NCI-H748 (cell line): ENCODE measurements around the gene MT1X.
A peak's percentile ranks its signal among the peaks of the same experiment; 100 is the strongest.

ENCODE experiments used
- DNase-seq: peaks from one replicate; lab custom pipeline; 2025; ENCODE audit not compliant: unreplicated experiment; lab: John Stamatoyannopoulos, UW

Gene MT1X

DNA sequence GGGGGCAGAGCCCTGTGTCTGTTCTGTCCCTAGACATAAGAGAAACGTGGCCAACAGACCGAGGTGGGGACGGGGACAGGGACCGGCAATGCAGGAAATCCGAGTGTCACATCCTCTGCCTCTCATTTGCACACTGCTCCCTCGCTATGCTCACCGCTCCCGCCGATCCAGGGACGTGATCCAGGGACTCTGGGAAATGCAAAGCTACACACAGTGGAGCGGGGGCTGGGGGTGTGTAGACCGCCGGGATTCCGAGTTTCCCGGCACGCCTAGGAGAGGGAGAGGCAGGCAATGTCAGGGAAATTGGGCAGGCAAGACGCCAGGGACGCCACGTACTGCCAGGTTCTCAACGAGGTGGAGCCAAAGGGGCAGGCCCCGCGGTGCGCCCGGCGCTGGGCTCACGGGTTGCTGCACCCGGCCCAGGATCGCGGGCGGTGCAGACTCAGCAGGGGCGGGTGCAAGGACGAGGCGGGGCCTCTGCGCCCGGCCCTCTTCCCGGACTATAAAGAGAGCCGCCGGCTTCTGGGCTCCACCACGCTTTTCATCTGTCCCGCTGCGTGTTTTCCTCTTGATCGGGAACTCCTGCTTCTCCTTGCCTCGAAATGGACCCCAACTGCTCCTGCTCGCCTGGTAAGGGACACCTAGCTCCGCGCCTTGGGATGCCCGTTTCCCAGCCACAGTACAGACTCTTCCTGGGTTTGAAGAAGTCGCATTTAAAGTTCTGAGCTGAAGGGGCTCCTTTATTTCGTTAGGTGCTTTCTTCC lies at the start of gene MT1X:
MT1X (plus strand) TSS at position 532 of the 764 bp plus-strand sequence; CDS start at position 603, 71 bp downstream.
- DNase-seq = peak; percentile 83

DNA sequence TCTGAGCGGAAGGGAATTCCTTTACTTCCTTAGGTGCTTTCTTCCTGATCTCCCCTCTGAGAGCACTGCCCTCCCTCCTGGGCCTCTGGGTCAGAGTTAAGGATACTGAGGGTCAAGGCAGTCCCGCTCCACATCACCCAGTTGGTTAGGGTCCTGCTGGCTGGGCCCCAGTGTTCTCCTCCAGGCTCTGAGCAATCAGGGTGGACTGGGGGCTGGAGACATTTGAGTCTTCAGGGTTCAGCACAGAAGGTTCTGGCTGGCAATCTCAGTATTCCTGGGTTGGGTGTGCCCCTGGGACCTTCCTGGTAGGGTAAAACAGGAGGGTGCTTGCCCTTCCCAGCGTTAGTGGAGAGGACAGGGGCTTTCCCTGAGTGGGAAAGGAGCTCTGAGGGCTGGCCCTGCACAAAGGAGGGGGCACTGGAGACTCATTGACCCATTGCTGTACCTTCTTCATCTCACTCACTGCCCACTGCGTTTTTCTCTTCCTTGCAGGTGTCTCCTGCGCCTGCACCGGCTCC lies 49.4 kb upstream of the MT1X start:
- no peak for DNase-seq

DNA sequence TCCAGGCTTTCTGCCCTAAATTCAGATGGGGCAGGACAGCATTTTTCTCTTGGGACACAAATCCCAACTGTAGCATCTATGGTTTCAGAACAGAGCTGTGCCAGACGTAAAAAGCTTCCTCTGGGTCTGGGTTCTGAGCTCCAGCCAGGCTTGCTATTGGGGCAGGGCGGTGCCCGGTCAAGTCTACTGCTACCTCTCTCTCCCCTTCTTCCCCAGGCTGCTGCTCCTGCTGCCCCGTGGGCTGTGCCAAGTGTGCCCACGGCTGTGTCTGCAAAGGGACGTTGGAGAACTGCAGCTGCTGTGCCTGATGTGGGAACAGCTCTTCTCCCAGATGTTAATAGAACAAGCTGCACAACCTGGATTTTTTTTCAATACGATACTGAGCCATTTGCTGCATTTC lies 48.7 kb upstream of the MT1X start:
- DNase-seq = no peak

DNA sequence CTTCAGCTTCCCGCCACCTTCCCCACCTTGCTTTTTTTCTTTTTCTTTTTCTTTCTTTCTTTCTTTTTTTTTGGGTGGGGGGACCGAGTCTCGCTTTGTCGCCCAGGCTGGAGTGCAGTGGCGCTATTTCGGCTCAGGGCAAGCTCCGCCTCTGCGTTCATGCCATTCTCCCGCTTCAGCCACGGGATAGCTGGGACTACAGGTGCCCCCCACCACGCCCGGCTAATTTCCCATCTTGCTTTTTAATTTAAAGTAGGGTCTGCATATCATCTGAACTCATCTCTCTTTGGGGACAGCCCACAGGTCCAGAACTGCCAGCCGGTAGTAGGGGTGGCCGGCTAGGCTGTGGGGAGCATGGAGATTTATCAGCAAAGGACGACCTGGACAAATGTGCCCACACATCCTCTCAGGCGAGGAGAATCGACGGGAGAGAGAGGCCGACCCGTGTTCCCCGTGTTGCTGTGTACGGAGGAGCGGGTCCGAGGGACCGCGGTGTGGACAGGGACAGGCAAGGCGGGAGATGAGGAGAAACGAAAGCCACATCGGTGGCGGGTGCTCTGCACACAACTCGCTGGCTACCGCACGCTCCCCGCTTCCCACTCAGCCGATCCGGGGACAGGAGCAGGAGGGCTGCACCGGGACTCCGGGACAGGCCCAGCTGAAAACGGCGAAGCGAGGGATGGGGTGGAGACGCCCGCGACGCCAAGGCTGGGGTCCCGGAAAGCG lies 47.4 kb upstream of the MT1X start:
- DNase-seq = no peak

DNA sequence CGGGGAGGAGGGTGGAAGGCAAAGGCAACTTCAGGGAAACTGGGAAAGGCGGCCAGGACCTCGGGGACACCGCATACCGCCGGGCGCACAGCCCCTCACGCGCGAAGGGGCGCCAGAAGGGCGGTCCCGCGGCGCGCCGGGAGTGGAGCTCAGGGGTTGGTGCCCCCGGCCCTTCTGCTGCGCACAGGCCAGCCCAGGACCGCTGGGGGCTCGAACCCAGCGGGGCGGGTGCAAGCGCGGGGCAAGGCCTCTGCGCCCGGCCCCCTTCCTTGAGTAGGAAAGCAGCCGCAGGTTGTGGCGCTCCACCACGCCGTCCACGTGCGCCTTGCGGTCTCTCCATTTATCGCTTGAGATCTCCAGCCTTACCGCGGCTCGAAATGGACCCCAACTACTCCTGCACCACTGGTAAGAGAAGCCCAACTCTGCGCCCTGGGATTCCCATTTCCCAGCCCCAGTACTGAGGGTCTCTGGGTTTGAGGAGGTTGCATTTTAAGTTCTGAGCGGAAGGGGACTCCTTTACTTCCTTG lies 46.8 kb upstream of the MT1X start:
- no peak for DNase-seq

DNA sequence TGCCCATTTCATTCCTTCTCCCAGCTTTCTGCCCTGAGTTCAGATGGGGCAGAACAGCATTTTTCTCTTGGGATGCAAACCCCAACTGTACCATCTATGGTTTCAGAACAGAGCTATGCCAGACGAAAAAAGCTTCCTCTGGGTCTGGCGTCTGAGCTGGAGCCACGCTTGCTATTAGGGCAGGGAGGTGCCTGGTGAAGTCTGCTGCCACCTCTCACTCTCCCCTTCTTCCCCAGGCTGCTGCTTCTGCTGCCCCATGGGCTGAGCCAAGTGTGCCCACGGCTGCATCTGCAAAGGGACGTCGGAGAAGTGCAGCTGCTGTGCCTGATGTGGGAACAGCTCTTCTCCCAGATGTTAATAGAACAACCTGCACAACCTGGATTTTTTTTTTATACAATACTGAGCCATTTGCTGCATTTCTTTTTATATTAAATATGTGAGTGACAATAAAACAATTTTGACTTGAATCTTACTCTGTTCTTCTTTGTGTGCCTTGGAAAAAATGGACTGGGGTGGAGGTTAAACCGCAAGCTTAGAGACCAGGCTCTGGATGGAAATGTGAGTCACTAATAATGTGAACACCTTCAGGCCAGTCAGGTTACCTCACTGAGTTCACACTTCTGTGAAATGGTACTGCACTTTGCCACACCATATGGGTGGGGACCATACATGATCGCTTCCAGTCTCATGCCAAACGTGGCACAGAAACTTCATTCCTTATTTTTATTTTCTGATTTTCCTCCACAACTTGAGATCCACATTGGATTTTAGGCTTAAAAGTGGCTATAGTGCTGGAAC lies 45.5 kb upstream of the MT1X start:
- DNase-seq = no peak

DNA sequence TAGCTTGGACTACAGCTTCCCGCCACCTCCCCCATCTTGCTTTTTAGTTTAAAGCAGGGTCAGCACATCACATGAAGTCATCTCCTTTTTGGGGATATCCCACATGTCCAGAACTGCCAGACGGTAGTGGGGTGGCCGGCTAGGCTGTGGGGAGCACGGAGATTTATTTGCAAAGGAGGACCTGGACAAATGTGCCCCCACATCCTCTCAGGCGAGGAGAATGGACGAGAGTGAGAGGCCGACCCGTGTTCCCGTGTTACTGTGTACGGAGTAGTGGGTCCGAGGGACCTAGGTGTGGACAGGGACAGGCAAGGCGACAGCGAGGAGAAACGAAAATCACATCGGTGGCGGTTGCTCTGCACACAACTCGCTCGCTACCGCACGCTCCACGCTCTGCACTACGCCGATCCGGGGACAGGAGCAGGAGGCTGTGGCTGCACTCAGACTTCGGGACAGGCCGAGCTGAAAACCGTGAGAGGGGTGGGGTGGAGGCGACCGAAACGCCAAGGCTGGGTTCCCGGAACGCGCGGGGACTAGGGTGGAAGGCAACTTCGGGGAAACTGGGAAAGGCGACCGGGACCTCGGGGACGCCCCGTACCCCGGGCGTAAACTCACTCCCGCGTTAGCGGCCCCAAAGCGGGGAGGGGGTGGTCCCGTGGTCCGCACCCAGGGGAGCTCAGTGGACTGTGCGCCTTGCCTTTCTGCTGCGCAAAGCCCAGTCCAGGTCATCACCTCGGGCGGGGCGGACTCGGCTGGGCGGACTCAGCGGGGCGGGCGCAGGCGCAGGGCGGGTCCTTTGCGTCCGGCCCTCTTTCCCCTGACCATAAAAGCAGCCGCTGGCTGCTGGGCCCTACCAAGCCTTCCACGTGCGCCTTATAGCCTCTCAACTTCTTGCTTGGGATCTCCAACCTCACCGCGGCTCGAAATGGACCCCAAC lies 44.2 kb upstream of the MT1X start, which contains the start of gene MT1A:
MT1A (plus strand) TSS at position 853 of the 937 bp plus-strand sequence; CDS start at position 926, 73 bp downstream.
- peak; percentile 42 for DNase-seq

DNA sequence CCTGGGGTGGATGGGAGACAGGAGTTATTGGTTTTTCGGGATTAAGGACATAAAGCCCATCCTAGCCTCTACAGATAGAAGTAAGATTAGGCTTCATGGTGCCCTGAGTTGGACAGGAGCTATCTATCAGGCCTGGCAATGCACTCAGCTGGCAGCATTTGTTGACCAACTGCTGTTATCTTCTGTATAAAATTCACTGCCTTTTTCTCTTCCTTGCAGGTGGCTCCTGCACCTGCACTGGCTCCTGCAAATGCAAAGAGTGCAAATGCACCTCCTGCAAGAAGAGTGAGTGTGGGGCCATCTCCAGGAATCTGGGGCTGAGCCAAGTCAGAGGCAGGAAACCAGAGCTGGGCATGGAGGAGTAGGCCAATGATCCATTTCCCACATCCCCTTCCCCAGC lies 43.2 kb upstream of the MT1X start:
- DNase-seq = no peak

DNA sequence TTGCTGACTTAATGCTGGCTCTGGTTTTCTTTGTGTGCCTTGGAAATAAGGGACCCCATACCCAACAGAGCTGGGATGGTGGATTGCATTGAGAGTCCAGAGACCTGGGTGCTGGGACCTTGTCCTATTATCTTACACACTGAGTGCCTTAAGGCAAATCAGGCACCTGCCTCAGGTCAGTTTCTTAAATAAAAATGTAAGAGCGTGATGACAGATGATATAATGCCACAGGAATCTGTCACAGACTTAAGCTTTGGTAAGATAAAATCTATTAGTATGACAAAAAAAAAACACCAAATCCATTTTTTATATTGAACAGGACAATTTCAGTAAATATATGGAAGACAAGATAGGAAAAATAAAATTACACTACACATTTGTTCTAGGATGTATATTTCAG lies 42.2 kb upstream of the MT1X start:
- no peak for DNase-seq

DNA sequence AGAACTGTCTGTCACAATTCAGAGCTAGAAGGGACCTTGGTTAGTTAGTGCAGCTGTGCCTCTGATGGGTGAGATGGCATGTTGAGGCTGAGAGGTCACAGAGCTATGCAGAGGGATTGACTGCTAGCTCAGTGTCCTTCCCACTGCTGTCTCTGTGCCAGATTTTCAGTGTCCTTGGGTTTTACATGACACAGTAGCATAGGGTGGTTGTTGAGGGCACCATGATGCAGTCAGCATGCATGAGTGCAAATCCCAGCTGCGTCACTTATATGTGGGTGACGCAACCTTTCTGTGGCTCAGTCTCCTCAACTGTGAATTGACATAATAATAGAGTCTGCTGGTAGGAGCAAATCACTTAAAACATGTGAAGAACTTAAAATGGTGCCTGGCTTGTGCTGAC lies 41.1 kb upstream of the MT1X start:
- no peak for DNase-seq

DNA sequence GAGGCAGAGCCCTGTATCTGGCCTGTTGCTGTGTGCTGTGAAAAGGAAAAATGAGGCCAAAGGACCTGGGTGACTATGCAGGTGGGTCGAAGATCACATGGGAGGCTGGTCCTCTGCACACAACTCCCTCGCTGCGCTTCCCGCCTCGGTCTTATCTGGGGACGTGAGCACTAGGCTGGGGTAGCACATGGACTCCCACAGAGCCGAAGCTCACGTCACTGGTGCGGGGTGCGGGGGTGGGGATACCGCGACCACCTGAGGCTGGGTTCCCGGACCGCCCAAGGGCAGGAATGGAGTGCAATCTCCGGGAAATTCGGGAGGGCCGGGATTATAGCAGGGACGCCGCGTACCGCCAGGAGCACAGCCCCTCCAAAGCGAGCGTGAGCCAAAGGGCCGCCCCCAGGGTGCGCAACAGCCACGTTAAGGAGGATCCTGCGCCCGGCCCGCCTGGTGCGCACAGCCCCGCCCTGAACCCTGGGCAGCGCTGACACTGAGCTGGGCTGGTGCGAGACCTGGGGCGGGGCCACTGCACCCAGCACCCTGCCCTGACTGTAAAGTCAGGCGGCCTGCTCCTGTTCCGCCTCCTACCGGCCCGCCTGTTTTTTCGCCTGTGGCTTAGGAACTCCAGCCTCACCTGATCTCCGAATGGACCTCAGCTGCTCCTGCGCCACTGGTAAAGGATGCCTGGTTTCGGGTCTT lies 39.0 kb upstream of the MT1X start:
- DNase-seq = no peak

DNA sequence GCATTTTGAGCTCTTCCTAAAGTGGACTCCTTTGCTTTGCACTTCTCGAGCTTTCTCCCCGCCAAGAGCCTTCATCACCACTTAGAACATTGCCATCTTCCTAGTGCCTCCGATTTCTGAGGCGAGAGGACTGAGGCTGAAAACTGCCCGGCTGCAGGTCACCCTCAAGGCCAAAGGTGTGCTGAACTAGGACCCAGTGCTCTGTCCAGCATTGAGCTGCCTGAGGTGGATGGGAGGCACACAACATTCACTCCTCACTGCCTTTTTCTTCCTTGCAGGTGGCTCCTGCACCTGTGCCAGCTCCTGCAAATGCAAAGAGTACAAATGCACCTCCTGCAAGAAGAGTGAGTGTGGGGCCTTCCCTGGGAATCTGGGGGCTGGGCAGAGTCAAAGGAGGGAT lies 38.4 kb upstream of the MT1X start:
- no peak for DNase-seq

DNA sequence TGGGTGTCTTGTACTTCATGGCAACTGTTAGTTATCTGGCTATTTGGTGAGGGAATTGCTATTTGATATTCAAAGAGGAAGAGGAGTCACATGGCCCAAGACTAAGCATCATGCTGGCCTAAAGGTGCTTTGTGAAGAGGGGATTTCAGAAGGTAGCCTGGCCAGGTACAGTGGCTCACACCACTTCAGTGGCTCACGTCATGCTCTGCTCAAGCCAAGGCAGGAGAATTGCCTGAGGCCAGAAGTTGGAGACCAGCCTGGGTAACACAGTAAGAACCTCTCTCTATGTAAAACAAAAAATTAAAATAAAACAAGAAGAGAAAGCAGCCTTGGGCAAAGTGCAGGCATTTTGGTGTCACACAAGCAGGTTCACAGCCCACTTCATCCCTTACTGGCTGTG lies 37.0 kb upstream of the MT1X start:
- no peak for DNase-seq

DNA sequence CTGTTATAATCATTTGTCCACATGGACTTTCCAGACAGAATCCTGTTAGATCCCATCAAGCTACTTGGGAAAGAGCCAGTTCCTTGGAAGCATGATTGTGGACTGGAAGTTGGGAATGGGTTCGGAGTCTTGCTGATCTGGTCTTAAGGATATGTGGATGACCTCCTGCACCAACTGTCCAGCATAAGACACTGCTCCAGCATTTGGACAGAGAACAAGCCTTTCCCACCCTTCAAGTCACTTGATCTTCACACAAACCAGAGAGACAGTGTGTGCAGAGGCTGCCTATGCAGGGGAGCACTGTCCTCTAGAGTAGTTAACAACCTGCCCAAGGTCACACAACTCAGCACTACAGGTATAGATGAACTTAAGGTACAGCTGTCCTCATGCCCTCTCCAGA lies 36.4 kb upstream of the MT1X start:
- DNase-seq = no peak

DNA sequence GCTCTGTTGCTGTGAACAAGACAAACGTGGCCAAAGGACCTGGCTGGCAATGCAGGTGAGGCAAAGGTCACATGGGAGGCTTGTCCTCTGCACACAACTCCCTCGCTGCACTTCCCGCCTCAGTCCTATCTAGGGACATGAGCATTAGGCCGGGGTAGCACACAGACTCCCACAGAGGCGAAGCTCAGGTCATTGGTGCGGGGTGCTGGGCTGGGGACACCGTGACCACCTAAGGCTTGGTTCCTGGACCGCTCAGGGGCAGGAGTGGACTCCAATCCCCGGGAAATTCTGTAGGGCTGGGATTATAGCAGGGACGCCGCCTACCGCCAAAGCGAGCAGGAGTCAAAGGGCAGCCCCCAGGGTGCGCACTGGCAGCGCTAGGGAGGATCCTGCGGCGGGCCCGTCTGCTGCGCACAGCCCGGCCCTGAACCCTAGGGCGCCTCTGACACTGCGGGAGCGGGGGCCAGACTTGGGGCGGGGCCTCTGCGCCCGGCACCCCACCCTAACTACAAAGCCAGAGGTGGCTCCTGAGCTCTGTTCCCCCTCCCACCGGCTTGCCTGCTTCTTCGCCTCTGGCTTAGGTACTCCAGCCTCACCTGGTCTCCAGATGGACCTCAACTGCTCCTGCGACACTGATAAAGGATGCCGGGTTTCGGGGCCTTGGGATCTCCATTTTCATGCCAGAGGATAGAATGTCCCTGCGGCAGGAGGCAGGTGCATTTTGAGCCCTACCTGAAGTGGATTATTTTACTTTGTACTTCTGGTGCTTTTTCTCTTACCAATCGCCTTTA lies 34.4 kb upstream of the MT1X start:
- DNase-seq = no peak

DNA sequence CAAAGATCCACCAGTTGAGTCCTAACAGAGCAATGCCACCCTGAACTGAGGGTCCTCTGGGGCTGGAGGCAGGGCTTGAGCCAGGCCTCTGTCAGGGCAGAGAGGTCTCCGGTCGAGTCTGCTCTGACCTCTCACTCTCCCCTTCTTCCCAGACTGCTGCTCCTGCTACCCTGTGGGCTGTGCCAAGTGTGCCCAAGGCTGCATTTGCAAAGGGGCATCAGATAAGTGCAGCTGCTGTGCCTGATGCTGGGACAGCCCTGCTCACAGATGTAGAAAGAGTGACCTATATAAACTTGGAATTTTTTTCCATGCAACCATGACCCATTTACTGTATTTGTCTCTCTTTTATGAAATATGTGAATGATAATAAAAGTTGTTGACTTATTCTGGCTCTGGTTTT lies 33.0 kb upstream of the MT1X start:
- DNase-seq = no peak

DNA sequence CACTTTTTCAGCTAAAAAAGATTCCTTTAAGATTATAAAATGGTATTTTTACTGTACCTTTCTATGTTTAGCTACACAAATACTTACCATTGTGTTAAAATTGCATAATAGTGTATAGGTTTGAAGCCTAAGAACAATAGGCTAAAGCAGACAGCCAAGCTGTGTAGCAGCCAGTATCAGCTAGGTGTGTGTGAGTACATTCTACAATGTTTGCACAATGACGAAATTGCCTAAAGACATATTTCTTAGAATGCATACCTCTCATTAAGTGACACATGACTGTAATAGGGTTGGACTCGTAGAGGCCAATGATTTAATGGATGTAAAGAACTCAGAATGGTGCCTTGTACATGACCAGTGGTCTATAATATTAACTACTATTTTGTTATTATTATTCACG lies 32.5 kb upstream of the MT1X start:
- no peak for DNase-seq

DNA sequence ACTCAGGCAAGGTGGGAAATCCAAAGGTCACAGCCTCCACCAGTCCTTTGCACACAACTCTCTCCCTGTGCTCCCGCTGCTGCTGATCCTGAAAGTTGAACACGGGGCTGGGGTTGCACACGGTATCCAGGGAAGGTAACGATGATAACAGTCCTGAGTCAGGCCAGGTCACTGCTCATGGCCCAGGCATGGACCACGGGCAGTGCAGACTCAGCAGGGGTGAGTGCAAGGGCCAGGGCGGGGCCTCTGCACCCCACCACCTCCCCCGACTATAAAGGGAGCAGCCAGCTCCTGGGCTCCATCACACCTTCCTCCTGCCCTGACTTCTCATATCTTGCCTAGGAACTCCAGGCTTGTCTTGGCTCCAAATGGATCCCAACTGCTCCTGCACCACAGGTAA lies 30.7 kb upstream of the MT1X start, which contains the start of gene MT1B:
MT1B (plus strand) TSS at position 301 of the 400 bp plus-strand sequence; CDS start at position 369, 68 bp downstream.
- DNase-seq = no peak

DNA sequence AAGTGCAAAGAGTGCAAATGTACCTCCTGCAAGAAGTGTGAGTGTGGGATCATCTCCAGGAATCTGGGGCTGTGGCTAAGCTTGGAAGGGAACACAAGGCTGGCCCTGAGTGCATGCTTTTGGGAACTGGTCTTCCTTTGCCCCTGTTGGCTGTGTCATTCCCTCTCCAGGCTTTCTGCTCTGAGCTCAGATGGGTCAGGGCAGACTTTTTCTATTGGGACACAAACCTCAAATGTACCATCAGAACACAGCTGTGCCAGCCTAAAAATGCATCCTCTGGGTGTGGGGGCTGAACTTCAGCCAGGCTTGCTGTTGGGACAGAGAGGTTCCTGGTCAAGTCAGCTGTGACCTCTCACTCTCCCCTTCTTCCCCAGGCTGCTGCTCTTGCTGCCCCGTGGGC lies 29.7 kb upstream of the MT1X start:
- no peak for DNase-seq
